Duodenal mucosa (tissue), 2 donors: ENCODE results near the gene CEP350.

ENCODE experiments used
- H3K27ac ChIP-seq: one replicate; pipeline ENCODE4 v1.7.0; 2013; ENCODE audit warnings: low read depth, low read length
- H3K27me3 ChIP-seq, 2 donors: one replicate each; pipeline ENCODE4 v1.7.0; 2013; ENCODE audit warnings: low read length in 2 of 2, control low read depth in 1 of 2; ENCODE audit not compliant: insufficient read depth in 2 of 2, control insufficient read depth in 1 of 2
- H3K36me3 ChIP-seq, 2 donors: one replicate each; pipeline ENCODE4 v1.7.0; 2013; ENCODE audit warnings: low read length in 2 of 2, control low read depth in 1 of 2; ENCODE audit not compliant: insufficient read depth in 2 of 2, control insufficient read depth in 1 of 2
- H3K4me1 ChIP-seq, 2 donors: one replicate each; pipeline ENCODE4 v1.7.0; 2013; ENCODE audit warnings: low read length in 2 of 2, control low read depth in 1 of 2; ENCODE audit not compliant: insufficient read depth in 2 of 2, control insufficient read depth in 1 of 2
- H3K4me3 ChIP-seq, 2 donors: one replicate each; pipeline ENCODE4 v1.7.0; 2013; ENCODE audit warnings: low read length in 2 of 2, low read depth in 1 of 2
- H3K9ac ChIP-seq, 2 donors: one replicate each; pipeline ENCODE4 v1.7.0; 2013; ENCODE audit warnings: low read length in 2 of 2, low read depth in 1 of 2
- H3K9me3 ChIP-seq, 2 donors: one replicate each; pipeline ENCODE4 v1.7.0; 2013; ENCODE audit warnings: low read length in 2 of 2, control low read depth in 1 of 2; ENCODE audit not compliant: control insufficient read depth in 1 of 2

CEP350 gene

DNA sequence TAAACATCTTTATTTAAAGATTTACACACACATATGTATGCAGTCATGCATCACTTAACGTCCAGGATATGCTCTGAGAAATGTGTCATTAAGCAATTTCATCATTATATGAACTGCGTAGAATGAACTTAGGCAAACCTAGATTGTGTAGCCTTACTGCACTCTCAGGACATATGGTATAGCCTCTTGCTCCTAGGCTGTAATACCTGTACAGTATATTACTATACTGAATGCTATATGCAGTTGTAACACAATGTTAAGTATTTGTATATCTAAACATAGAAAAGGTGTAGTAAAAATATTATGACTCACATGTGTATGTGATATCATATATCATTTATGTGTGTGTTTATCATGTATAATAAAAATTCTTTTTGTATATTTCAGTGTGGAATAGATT lies 126.9 kb downstream of the CEP350 start:
- Histone ChIP-seq H3K27ac (no peak overlapping the region), H3K27me3 (no peaks in the 10 kb centered on the region), H3K9ac (no peak overlapping the region), H3K36me3 (peaks cover 4 to 43% of the 10 kb centered on the region in 2 donors), H3K4me1 (no peaks in the 10 kb centered on the region), H3K9me3 (no peaks in the 10 kb centered on the region), H3K4me3 (no peak overlapping the region)

DNA sequence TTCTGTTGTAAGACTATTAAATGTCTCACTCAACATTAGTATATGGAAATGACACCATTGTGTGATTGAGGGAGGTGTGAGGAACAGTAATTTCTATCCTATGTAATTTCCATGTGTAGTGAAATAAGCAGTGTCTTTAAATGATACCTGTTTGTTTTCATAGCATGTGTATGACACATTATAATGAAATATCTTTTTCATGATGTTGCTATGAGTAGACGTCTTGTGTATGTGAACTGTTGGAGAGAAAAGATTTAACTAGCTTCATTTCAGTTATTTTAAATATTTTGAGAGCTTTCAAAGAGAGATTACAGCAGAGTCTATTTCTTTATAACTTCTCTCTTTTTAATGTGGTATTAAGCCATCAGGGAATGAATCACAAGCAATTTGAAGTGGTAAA lies 128.6 kb downstream of the CEP350 start:
- Histone ChIP-seq H3K36me3 (peaks cover 4 to 31% of the 10 kb centered on the region in 2 donors), H3K9me3 (no peaks in the 10 kb centered on the region), H3K4me1 (no peaks in the 10 kb centered on the region), H3K4me3 (no peak overlapping the region), H3K27ac (no peak overlapping the region), H3K9ac (no peak overlapping the region), H3K27me3 (no peaks in the 10 kb centered on the region)

DNA sequence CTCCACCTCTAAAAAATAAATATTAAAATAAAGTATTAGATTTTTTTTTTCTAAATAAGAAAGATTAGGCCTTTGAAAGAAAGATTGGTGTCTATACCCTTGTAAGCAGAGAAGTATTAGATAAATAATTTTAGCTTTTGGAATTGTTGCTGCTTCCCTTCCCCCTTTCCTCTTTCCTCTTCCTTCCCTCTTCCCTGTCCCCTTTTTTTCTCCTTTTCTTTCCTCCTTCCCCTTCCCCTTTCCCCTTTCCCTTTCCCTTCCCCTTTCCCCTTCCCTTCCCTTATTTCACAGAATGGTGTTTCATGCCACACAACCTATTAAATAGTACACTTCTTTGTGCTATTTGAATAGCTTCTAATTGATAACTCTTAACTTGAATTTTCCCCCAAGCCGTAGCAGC lies 130.3 kb downstream of the CEP350 start:
- Histone ChIP-seq H3K36me3 (peaks cover 10 to 24% of the 10 kb centered on the region in 2 donors), H3K27me3 (no peaks in the 10 kb centered on the region), H3K9ac (no peak overlapping the region)

DNA sequence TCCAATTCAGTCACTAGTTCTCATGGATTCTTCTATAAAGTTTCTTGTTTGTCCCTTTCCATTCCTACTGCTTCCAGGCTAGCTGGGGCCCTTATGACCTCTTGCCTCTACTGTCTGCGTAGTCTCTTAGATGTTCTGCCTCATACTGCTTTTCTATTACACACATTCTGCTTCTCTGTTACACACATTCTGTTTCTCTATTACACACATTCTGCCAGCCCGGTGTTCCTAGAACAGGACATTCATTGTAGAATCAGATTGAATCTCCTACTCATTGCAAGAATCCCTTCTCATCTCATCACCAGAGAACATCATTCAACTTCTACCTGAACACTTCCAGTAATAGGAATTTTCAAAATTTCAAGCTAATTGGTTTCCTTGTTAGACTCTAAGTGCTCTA lies 130.7 kb downstream of the CEP350 start:
- Histone ChIP-seq H3K27ac (no peak overlapping the region), H3K9me3 (no peaks in the 10 kb centered on the region), H3K4me1 (no peaks in the 10 kb centered on the region), H3K27me3 (no peaks in the 10 kb centered on the region), H3K36me3 (peaks cover 11 to 24% of the 10 kb centered on the region in 2 donors), H3K9ac (no peak overlapping the region), H3K4me3 (no peak overlapping the region)

More for the DNA sequence above, 130.3 kb downstream of the CEP350 start:
- Histone ChIP-seq H3K9me3 (no peaks in the 10 kb centered on the region), H3K27ac (no peak overlapping the region), H3K4me1 (no peaks in the 10 kb centered on the region), H3K4me3 (no peak overlapping the region)

DNA sequence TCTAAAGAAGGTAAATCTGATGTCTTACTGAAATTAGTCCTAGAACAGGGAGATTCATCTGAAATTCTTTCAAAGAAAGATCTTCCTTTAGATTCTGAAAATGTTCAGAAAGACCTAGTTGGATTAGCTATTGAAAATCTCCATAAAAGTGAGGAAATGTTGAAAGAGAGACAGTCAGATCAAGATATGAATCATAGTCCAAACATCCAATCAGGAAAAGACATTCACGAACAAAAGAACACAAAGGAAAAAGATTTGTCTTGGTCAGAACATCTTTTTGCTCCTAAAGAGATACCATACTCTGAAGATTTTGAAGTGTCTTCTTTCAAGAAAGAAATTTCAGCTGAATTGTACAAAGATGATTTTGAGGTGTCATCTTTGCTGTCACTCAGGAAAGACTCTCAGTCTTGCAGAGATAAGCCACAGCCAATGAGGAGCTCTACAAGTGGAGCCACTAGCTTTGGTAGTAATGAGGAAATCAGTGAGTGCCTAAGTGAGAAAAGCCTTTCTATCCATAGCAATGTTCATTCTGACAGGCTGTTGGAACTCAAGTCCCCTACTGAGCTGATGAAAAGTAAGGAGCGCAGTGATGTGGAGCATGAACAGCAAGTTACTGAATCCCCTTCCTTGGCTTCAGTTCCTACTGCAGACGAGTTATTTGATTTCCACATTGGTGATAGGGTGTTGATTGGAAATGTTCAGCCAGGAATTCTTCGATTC lies 138.5 kb downstream of the CEP350 start:
- Histone ChIP-seq H3K27me3 (no peaks in the 10 kb centered on the region), H3K4me3 (no peak overlapping the region), H3K4me1 (no peaks in the 10 kb centered on the region), H3K9ac (no peak overlapping the region), H3K9me3 (no peaks in the 10 kb centered on the region), H3K36me3 (peaks cover 26 to 59% of the 10 kb centered on the region in 2 donors), H3K27ac (no peak overlapping the region)

DNA sequence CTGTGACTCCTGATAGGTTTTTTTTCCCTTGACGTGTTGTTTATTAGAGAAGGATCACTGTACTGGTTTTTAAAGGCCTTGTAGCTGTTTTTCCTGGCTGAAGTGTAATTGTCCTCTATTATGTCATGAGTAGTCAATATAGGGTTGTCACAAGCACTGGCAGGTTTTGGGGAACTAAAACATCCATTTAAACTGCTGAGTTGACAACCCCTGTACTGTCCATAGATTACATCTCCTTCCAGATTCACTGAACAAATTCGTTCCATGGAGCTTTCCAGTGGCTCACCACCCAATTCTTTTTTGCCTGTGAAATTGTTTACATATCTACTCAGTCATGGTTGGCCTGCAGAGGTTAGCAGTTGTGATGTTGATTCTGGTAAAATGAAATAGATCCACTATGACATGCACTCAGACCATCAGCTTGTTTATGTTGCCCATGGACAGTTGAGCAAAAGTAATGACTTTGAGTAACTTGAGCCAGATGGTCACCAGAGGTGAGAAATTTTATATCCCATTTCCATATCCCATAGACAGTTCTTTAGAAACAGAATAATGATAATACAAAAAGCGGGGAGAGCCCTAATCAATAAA lies 140.2 kb downstream of the CEP350 start:
- peaks cover 25 to 67% of the 10 kb centered on the region in 2 donors for H3K36me3 ChIP-seq
- no peak overlapping the region for H3K9ac ChIP-seq
- no peaks in the 10 kb centered on the region for H3K27me3 ChIP-seq
- H3K4me1 ChIP-seq, result no peaks in the 10 kb centered on the region
- no peak overlapping the region for H3K4me3 ChIP-seq
- no peak overlapping the region for H3K27ac ChIP-seq
- H3K9me3 ChIP-seq, result no peaks in the 10 kb centered on the region

DNA sequence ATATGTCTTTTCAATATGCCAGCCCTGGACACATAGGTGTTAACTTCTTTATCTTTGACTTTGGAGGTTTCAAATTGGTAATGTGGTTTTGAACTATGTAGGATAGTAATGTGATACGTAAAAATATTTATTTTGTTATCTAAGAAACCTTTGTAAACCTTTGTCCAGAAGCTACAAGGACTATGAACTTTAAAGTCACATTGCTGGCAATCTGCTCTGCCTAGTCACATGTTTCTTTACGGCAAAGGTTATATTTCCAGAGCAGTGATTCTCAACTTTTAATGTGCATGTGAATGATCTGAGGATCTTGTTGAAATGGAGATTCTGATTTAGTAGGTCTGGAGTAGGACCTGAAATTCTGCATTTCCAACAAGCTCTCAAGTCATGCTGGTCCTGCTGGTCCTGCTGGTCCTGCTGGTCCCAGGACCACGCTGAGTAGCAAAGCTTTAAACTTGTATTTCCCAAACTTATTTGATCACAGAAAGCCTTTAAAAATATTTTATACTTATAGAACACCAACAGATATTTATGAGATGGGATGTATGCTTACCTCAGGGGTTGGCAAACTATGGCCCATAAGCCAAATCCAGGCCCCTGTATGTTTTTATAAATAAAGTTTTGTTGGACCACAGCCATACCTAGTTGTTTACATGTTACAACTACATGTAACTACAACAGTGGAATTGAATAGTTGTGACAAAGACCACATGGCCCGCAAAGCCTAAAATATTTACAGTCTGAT lies 142.1 kb downstream of the CEP350 start:
- Histone ChIP-seq H3K36me3 (peaks cover 23 to 69% of the 10 kb centered on the region in 2 donors), H3K27ac (no peak overlapping the region)

DNA sequence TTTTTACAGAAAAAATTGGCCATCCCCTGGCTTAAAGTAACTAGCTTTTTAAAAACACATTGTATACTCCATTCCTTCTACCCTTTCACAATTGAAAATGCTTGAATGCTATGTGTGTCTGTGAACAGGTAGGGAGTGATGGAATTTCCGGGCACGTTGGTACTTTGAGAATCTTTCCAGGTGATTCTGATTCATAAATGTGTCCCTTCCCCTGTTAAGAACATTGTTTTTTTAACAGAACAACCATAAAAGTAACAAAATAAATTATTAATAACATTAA lies 142.7 kb downstream of the CEP350 start:
- peaks cover 23 to 70% of the 10 kb centered on the region in 2 donors for H3K36me3 ChIP-seq
- no peaks in the 10 kb centered on the region for H3K4me1 ChIP-seq
- no peak overlapping the region for H3K9ac ChIP-seq
- no peak overlapping the region for H3K27ac ChIP-seq
- no peaks in the 10 kb centered on the region for H3K9me3 ChIP-seq
- no peaks in the 10 kb centered on the region for H3K27me3 ChIP-seq
- no peak overlapping the region for H3K4me3 ChIP-seq

More for the DNA sequence above, 142.1 kb downstream of the CEP350 start:
- Histone ChIP-seq H3K4me1 (no peaks in the 10 kb centered on the region), H3K9ac (no peak overlapping the region), H3K27me3 (no peaks in the 10 kb centered on the region), H3K4me3 (no peak overlapping the region), H3K9me3 (no peaks in the 10 kb centered on the region)

DNA sequence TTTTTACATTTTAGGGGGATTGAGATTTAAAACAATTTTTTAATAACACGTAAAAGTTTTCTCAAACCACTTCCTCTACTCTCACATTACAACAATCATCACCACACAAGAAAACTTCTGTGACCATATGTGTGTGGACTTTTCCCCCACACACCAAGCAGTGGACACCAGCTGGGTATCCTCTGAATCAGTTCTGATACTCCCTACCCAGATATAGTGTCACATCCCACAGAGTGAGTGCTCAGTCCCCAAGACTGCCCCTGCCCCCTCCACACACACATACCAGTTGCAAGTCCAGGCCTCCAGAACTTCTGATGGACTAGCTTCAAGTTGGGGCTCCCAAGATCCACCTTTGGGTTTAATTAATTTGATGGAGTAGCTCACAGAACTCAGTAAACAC lies 146.8 kb downstream of the CEP350 start:
- Histone ChIP-seq H3K9ac (no peak overlapping the region), H3K36me3 (peaks cover 7 to 56% of the 10 kb centered on the region in 2 donors)

DNA sequence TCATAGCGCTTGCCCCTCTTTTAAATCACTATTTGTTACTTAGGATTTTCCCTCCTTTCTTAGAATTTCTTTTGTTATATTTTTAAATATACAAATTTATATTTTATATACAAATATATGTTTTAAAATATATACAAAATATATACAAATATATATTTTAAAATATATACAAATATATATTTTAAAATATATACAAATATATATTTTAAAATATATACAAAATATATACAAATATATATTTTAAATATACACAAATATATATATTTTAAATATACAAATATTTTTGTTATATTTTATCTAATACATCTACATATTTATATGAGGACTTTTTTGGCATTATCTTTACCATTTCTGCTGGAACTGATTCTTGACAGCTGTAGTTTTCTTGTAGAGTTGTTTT lies 149.2 kb downstream of the CEP350 start:
- no peak overlapping the region for H3K27ac ChIP-seq
- no peaks in the 10 kb centered on the region for H3K4me1 ChIP-seq
- no peak overlapping the region for H3K4me3 ChIP-seq
- no peaks in the 10 kb centered on the region for H3K9me3 ChIP-seq
- no peaks in the 10 kb centered on the region for H3K27me3 ChIP-seq
- H3K36me3 ChIP-seq, result peaks cover 7 to 42% of the 10 kb centered on the region in 2 donors
- no peak overlapping the region for H3K9ac ChIP-seq

More for the DNA sequence above, 146.8 kb downstream of the CEP350 start:
- Histone ChIP-seq H3K4me1 (no peaks in the 10 kb centered on the region), H3K27me3 (no peaks in the 10 kb centered on the region), H3K4me3 (no peak overlapping the region), H3K27ac (no peak overlapping the region), H3K9me3 (no peaks in the 10 kb centered on the region)
